Gastrocnemius medialis (tissue), 4 donors: ENCODE data around the gene TSPAN9.
A peak's percentile ranks its signal among the peaks of the same experiment; 100 is the strongest.

Source experiments
- CTCF ChIP-seq, 5 experiments: fragments of 450-650 bp in 3 of 5; fragments of 200-600 bp in 2 of 5; sonication (generic) in 2 of 5; IDR thresholded peaks in 4 of 5; conservative IDR thresholded peaks in 1 of 5; 1 replicate in 4 of 5; 2 replicates in 1 of 5; pipeline ENCODE4 v1.5.1; 2016 to 2019; ENCODE audit warnings: antibody characterized with exemption in 5 of 5, mild to moderate bottlenecking in 3 of 5, moderate library complexity in 3 of 5
- POLR2A ChIP-seq, 2 donors: fragments of 450-650 bp; IDR thresholded peaks; one replicate each; pipeline ENCODE4 v1.6.1; 2017; ENCODE audit warnings: antibody characterized with exemption in 2 of 2, mild to moderate bottlenecking in 2 of 2, moderate library complexity in 2 of 2

- no peak for TF ChIP-seq CTCF (IDR thresholded peaks at IDR 0.05 in 4 of 5, conservative IDR thresholded peaks at IDR 0.05 in 1 of 5)
- peak in 1 of 2 donors; percentile 45 for TF ChIP-seq POLR2A (IDR thresholded peaks at IDR 0.05)
These were observed 175.3 kb downstream of the TSPAN9 start for GRCh38 chr12:3252450-3252891.
